Measurements from ENCODE around the gene POMT1.

DNA sequence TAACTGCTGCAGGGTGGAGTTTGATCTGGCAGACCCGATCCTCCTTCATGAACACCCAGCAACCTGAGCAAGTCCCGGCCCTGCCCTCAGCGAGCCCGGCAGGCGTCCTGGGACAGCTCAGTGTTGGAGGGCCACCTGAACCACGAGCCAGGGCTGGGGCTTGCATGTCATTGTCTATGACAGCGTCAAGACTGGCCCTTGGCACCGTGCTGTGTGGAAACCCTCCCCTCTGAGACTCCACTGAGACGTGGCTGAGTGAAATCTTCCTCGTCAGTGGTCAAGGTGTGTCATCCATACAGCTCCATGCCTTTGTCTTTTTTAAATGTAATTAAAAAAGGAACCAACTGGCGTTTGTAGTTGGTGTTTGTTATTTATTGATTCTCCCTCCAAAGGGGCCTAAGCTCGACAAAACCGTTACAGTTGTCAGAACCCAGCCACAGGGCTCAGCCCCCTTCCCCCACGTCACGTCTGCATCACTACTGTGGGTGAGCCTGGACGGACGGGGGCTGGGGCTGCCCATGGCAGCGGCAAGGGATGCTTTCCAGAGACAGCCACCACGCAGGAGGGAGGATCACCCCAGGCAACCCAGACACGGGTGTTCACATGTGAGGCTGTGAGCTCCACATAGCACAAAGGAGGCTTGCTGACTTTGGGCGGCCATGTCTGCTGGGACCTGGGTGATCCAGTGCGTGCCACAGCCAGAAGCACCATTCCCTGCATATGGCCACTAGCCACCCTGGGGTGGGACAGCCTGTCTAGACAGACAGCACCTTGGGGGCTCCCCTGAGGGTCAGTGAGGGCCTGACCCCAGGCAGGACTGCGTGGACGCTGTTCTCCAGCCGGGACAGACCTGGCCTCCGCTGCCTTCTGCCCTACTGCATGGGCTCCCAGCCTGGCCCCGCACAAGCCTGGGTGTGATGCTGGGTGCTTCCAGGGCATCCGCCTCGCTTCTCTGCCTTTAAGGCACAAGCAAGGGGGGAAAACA lies 21.0 kb downstream of the POMT1 start:
- TF ChIP-seq, protein P1, sequence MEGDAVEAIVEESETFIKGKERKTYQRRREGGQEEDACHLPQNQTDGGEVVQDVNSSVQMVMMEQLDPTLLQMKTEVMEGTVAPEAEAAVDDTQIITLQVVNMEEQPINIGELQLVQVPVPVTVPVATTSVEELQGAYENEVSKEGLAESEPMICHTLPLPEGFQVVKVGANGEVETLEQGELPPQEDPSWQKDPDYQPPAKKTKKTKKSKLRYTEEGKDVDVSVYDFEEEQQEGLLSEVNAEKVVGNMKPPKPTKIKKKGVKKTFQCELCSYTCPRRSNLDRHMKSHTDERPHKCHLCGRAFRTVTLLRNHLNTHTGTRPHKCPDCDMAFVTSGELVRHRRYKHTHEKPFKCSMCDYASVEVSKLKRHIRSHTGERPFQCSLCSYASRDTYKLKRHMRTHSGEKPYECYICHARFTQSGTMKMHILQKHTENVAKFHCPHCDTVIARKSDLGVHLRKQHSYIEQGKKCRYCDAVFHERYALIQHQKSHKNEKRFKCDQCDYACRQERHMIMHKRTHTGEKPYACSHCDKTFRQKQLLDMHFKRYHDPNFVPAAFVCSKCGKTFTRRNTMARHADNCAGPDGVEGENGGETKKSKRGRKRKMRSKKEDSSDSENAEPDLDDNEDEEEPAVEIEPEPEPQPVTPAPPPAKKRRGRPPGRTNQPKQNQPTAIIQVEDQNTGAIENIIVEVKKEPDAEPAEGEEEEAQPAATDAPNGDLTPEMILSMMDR (IDR thresholded peaks at IDR 0.05), result no peak
- TF ChIP-seq POLR2A (IDR thresholded peaks at IDR 0.05), result no peak

Data from body of pancreas (tissue), 4 donors.